HepG2 (cell line): ENCODE measurements around the gene KLF13. TPM values are rescaled to one million over a fixed set of nuclear protein-coding genes. Genes with fewer than 3 reads are reported as not detected.

ENCODE experiments used
- ATAC-seq: fragments of 200-7000 bp; cut with Tn5 transposase; 3 replicates; pipeline ENCODE4 v1.9.1; 2020; ENCODE audit warnings: mild to moderate bottlenecking, moderate library complexity
- BruUV-seq: library from RNA; stranded (reverse); fragments of 400-500 nt; replicated peaks from 2 replicates; lab custom pipeline; 2021; lab: Mats Ljungman, UMichigan
- CTCF ChIA-PET: fragments of 300-600 bp; formaldehyde crosslinking; extraction: SDS; loops from one replicate; lab custom pipeline; 2021; ENCODE audit warnings: low total read pairs, inconsistent platforms, low intra/inter-chr PET ratio; lab: Yijun Ruan, JAX
- POLR2A ChIA-PET: fragments of 350-600 bp; sonication (Branson Sonifier 250); formaldehyde crosslinking; loops from one replicate; lab custom pipeline; 2020; ENCODE audit warnings: antibody characterized with exemption, inconsistent platforms; lab: Yijun Ruan, JAX
- DNase-seq: peaks from one replicate; pipeline ENCODE4 v3.0.0-alpha.2; 2015; ENCODE audit warnings: low spot score
- FAIRE-seq: peaks from 3 replicates; lab custom pipeline; 2011; peaks lifted over from hg19 to GRCh38; lab: Jason Lieb, UNC
- H2AFZ ChIP-seq: one replicate; pipeline ENCODE4 v1.6.1; 2011; ENCODE audit warnings: low read length, inconsistent platforms
- H3K27ac ChIP-seq: fragments of 300-600 bp; 3 replicates; pipeline ENCODE4 v1.8.0; 2011; ENCODE audit warnings: mixed run types, mild to moderate bottlenecking, mixed read lengths, low read length, inconsistent platforms; ENCODE audit not compliant: insufficient read depth; ENCODE audit errors: extremely low read length
- H3K27me3 ChIP-seq, 2 experiments: fragments of 200-600 bp in 1 of 2; 2 replicates in 1 of 2; 3 replicates in 1 of 2; pipeline versions ENCODE4 v1.6.0 to v1.8.0; 2011; ENCODE audit warnings: low read length in 2 of 2, mild to moderate bottlenecking in 2 of 2, moderate library complexity in 2 of 2, inconsistent platforms in 1 of 2; ENCODE audit not compliant: insufficient read depth in 2 of 2, control insufficient read depth in 1 of 2
- H3K36me3 ChIP-seq, 2 experiments: fragments of 200-600 bp in 1 of 2; replicated peaks in 1 of 2; 2 replicates in 1 of 2; 3 replicates in 1 of 2; pipeline versions ENCODE4 v1.5.1 to v1.8.0; 2011; ENCODE audit warnings: low read length in 2 of 2, inconsistent platforms in 1 of 2; ENCODE audit not compliant: insufficient read depth in 2 of 2, control insufficient read depth in 1 of 2
- H3K4me1 ChIP-seq: 2 replicates; pipeline ENCODE4 v1.5.1; 2012; ENCODE audit warnings: low read length, inconsistent platforms; ENCODE audit not compliant: insufficient read depth
- H3K4me2 ChIP-seq: 2 replicates; pipeline ENCODE4 v1.6.0; 2011; ENCODE audit warnings: low read depth, low read length, inconsistent platforms
- H3K4me3 ChIP-seq, 3 experiments: fragments of 200-600 bp in 1 of 3; sonication (generic), shearing (Covaris generic) in 1 of 3; replicated peaks in 1 of 3; 2 replicates each; pipeline ENCODE4 v1.5.1; 2011 to 2016; ENCODE audit warnings: low read length in 3 of 3, inconsistent platforms in 2 of 3, low read depth in 2 of 3, mild to moderate bottlenecking in 2 of 3, control low read depth in 1 of 3, mixed read lengths in 1 of 3; ENCODE audit not compliant: insufficient read depth in 1 of 3
- H3K79me2 ChIP-seq: one replicate; pipeline ENCODE4 v1.6.1; 2011; ENCODE audit warnings: low read length, inconsistent platforms; ENCODE audit not compliant: insufficient read depth
- H3K9ac ChIP-seq: 2 replicates; pipeline ENCODE4 v1.6.0; 2011; ENCODE audit warnings: mild to moderate bottlenecking, low read depth, low read length, inconsistent platforms; ENCODE audit not compliant: insufficient read depth
- H3K9me3 ChIP-seq: 2 replicates; pipeline ENCODE4 v1.5.1; 2012; ENCODE audit warnings: mild to moderate bottlenecking, low read length
- H4K20me1 ChIP-seq: 2 replicates; pipeline ENCODE4 v1.6.0; 2011; ENCODE audit warnings: inconsistent platforms, mild to moderate bottlenecking, low read length, moderate library complexity; ENCODE audit not compliant: insufficient read depth
- GFI1 ChIP-seq: sonication (generic); formaldehyde crosslinking; IDR thresholded peaks from 2 replicates; pipeline ENCODE4 v1.5.0; 2020; ENCODE audit warnings: missing genetic modification reagents, mild to moderate bottlenecking, borderline replicate concordance
- RBAK ChIP-seq: sonication (generic); formaldehyde crosslinking; IDR thresholded peaks from 2 replicates; pipeline ENCODE4 v1.5.1; 2020; ENCODE audit warnings: mild to moderate bottlenecking, missing genetic modification reagents
- STAG1 ChIP-seq: sonication (generic); formaldehyde crosslinking; IDR thresholded peaks from 2 replicates; pipeline ENCODE4 v1.4.0; 2020; ENCODE audit warnings: missing genetic modification reagents
- SUZ12 ChIP-seq: fragments of 150-350 bp; IDR thresholded peaks from 2 replicates; pipeline ENCODE4 v1.6.1; 2014; ENCODE audit warnings: low read depth, low read length
- YEATS2 ChIP-seq: sonication (generic); formaldehyde crosslinking; IDR thresholded peaks from 2 replicates; pipeline ENCODE4 v1.4.0; 2020; ENCODE audit warnings: missing genetic modification reagents, borderline replicate concordance
- WGBS: methylation state at CpG from one replicate; pipeline ENCODE4 v1.1.6; 2017; ENCODE audit warnings: low lambda C conversion rate; 5-methylcytosine and 5-hydroxymethylcytosine counted together
- in situ Hi-C: cut with HindIII; loops from 2 replicates; pipeline ENCODE4 v1.10.0; 2017; ENCODE audit warnings: low pct_unique_long_range_greater_than_20kb; ENCODE audit not compliant: extremely low pct_ligation_motif_present
- intact Hi-C: fragments of 100-400 bp; cut with micrococcal nuclease; formaldehyde crosslinking; loops from one replicate; pipeline ENCODE4 v1.10.0; 2022; ENCODE audit not compliant: unreplicated experiment
- polyA plus RNA-seq, 8 experiments: library from polyadenylated mRNA; depleted of rRNA in 3 of 8; stranded (reverse) in 7 of 8; unstranded in 1 of 8; fragments of >200 nt; fragmentation: Illumina TruSeq in 4 of 8; extraction: Trizol in 4 of 8; gene quantifications; 2 replicates each; pipeline versions ENCODE4 v1.2.1 to v1.2.3, GENCODE V29; 2011 to 2016; ENCODE audit warnings: low read depth in 4 of 8, missing spikeins in 1 of 8, mixed read lengths in 1 of 8; ENCODE audit not compliant: insufficient read depth in 1 of 8
- total RNA-seq, 5 experiments: library from RNA; depleted of rRNA; stranded (reverse); fragments of >200 nt; fragmentation: Illumina TruSeq; extraction: Trizol; gene quantifications; 2 replicates each; pipeline ENCODE4 v1.2.3, GENCODE V29; 2016; ENCODE audit warnings: low read depth in 1 of 5
- TF ChIP-seq, protein P1 (sequence below): sonication (generic); formaldehyde crosslinking; IDR thresholded peaks from 2 replicates; pipeline ENCODE4 v1.8.1; 2023; ENCODE audit warnings: mild to moderate bottlenecking, missing genetic modification reagents
- TF ChIP-seq, protein P2 (sequence below): sonication (generic); formaldehyde crosslinking; IDR thresholded peaks from 2 replicates; pipeline ENCODE4 v1.5.0; 2020; ENCODE audit warnings: mild to moderate bottlenecking, missing genetic modification reagents, moderate library complexity

KLF13 gene
- total and polyA plus RNA-seq, 2 of the 13 experiments (the other 11 are each of a cell fraction or from before 2014, with no cell fraction given) = 16.8 to 25.1 TPM

DNA sequence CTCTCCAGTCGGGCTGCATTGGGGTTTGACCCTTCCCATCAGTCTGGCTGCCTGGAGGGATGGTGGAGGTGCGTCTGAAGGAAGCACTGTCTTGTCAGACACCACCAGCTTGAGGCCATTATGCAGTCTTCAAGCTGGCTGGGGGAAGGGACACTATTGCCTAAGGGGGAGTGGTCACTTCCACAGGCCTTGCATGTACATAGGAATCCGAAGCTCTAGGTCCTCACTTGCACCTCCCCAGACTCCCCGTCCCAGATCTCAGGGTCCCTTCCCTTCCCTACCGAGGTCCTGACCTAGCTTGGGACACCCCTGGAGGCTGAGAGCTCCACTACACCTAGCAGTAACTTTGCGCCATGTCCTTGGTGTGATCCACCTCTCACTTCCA, 48.6 kb upstream of the KLF13 start:
- Histone ChIP-seq H3K27ac (no peak overlapping the region), H3K9me3 (no peaks in the 10 kb centered on the region), H3K27me3 (no peaks in the 10 kb centered on the region), H3K36me3 (no peaks in the 10 kb centered on the region), H3K79me2 (no peaks in the 10 kb centered on the region), H2AFZ (no peak overlapping the region), H3K9ac (no peak overlapping the region), H3K4me2 (no peak overlapping the region), H3K4me3 (no peak overlapping the region), H4K20me1 (no peaks in the 10 kb centered on the region), H3K4me1 (peaks cover 51% of the 10 kb centered on the region)
- TF ChIP-seq, protein P1, sequence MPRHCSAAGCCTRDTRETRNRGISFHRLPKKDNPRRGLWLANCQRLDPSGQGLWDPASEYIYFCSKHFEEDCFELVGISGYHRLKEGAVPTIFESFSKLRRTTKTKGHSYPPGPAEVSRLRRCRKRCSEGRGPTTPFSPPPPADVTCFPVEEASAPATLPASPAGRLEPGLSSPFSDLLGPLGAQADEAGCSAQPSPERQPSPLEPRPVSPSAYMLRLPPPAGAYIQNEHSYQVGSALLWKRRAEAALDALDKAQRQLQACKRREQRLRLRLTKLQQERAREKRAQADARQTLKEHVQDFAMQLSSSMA (CRISPR knock-in tag) = no peak
- no peak for TF ChIP-seq RBAK (CRISPR knock-in tag)
- TF ChIP-seq SUZ12 = no peak
- no peak for TF ChIP-seq YEATS2 (CRISPR knock-in tag)
- intact Hi-C loops (no loop called here), in situ Hi-C loops (no loop called here)
- ChIA-PET CTCF (no interaction called here), POLR2A (no interaction called here)
- WGBS = 53% methylated on average over 3 of the region's 6 CpGs
- DNase-seq = no peak
- no TSS peak for BruUV-seq
- no peak for FAIRE-seq
- ATAC-seq = peak; percentile 24; the same call in 2 of the 3 replicates

DNA sequence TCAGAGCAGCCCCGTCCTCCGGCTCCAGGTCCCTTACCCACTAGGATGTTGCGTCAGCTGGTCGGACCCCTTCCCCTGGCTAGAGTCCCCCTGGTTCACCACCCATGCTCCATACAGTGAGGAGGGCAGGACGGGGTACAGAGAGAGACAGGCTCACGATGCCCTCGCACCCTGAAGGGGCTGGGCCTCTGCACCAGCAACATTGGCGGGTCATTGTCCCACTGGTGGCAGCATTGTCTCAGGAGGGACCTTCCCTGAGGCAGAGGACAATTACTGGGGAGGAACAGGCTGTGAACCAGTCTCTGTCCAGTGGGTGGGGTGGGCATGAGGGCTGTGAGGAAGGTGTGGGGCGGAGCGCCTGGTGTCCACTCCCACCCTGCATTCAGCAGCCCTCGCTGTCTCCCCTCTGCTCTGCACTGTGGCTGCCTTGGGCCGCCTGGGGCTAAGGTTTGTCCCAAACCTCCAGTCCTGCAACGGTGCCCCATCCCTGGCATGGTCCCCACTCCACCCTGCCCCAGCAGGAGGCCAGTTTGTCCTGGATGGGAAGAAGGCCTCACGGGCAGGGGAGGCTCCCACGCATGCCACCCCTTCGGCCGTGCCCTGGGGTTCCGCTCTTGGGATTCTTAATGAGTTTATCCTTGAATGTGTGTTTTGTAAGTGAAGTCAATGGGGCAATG, 48.0 kb upstream of the KLF13 start:
- TF ChIP-seq STAG1 (CRISPR knock-in tag) (0 out of 2 replicates have a peak, but pooled peaks have one; percentile 12), GFI1 (CRISPR knock-in tag) (no peak)
- TF ChIP-seq, protein P2, sequence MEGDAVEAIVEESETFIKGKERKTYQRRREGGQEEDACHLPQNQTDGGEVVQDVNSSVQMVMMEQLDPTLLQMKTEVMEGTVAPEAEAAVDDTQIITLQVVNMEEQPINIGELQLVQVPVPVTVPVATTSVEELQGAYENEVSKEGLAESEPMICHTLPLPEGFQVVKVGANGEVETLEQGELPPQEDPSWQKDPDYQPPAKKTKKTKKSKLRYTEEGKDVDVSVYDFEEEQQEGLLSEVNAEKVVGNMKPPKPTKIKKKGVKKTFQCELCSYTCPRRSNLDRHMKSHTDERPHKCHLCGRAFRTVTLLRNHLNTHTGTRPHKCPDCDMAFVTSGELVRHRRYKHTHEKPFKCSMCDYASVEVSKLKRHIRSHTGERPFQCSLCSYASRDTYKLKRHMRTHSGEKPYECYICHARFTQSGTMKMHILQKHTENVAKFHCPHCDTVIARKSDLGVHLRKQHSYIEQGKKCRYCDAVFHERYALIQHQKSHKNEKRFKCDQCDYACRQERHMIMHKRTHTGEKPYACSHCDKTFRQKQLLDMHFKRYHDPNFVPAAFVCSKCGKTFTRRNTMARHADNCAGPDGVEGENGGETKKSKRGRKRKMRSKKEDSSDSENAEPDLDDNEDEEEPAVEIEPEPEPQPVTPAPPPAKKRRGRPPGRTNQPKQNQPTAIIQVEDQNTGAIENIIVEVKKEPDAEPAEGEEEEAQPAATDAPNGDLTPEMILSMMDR (CRISPR knock-in tag) = peak; percentile 20; the same call in 1 of the 2 replicates
- TF ChIP-seq, all 625 proteins: peak for 2
- H3K27ac ChIP-seq = no peak overlapping the region
- no peak overlapping the region for H3K4me3 ChIP-seq
- H3K9me3 ChIP-seq = no peaks in the 10 kb centered on the region
- H3K79me2 ChIP-seq = no peaks in the 10 kb centered on the region
- ATAC-seq (no peak), FAIRE-seq (no peak), DNase-seq (no peak)
- 86% methylated on average over 15 of the region's 18 CpGs for WGBS
- peaks cover 46% of the 10 kb centered on the region for H3K4me1 ChIP-seq
- BruUV-seq = no TSS peak
- H3K27me3 ChIP-seq = no peaks in the 10 kb centered on the region
- H3K4me2 ChIP-seq = no peak overlapping the region
- CTCF ChIA-PET = no interaction called here
- H3K9ac ChIP-seq = no peak overlapping the region
- H4K20me1 ChIP-seq = no peaks in the 10 kb centered on the region
- in situ Hi-C loops (no loop called here), intact Hi-C loops (no loop called here)
- H3K36me3 ChIP-seq = no peaks in the 10 kb centered on the region
- POLR2A ChIA-PET = interaction anchor here (1.9 kb wide), 1 partner anchor 14 kb away, joined by 12 read pairs; no protein-coding TSS in a partner anchor
- no peak overlapping the region for H2AFZ ChIP-seq
